KBM-7 (cell line): ENCODE data around the gene ATAD5.
"Not testable (repeated sequence)": the region's sequence is repeated elsewhere in the genome, so short reads cannot be mapped to it uniquely, and the experiment has no call there.

Source experiments
- DNase-seq: peaks from one replicate; pipeline ENCODE4 v3.0.0-alpha.2; 2015
- in situ Hi-C: fragments of 300-500 bp; cut with MboI; formaldehyde crosslinking; loops from 2 replicates; pipeline ENCODE4 v1.14.3; 2020; ENCODE audit warnings: low sequenced_read_pairs, low pct_unique_long_range_greater_than_20kb, mixed read lengths

ATAD5 gene

DNA sequence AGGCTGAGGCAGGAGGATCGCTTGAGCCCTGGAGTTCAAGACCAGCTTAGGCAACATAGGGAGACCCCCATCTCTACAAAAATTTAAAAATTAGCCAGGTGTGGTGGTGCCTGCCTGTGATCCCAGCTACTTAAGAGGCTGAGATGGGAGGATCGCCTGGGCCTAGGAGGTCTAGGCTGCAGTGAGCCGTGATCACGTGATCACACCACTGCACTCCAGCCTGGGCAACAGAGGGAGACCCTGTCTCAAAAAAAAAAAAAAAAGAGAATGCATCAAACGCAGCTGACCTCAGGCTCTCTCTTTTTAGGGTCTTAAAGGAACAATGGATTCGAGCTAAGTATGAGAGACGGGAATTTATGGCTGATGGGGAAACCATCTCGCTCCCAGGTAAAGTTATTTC lies 99.8 kb downstream of the ATAD5 start:
- in situ Hi-C loops, DNase-seq: not testable (repeated sequence)

DNA sequence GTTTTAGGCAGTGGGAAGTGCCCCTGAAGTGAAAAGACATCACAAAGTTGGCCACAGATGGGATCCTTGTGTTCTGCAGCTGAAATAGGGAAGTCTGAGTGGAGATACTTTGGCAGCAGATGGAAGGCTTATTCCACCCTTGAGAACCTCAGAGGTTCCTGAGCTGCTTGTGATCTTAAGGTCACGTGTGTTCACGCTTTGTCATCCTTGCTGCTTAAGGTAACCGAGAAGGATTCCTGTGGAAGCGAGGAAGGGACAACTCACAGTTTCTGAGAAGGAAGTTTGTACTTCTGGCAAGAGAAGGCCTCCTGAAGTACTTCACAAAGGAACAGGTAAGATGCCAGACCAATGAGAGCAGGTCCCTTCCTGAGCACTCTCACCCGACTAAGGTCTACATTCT lies 102.2 kb downstream of the ATAD5 start:
- in situ Hi-C loops: no loop called here
- DNase-seq: no peak

DNA sequence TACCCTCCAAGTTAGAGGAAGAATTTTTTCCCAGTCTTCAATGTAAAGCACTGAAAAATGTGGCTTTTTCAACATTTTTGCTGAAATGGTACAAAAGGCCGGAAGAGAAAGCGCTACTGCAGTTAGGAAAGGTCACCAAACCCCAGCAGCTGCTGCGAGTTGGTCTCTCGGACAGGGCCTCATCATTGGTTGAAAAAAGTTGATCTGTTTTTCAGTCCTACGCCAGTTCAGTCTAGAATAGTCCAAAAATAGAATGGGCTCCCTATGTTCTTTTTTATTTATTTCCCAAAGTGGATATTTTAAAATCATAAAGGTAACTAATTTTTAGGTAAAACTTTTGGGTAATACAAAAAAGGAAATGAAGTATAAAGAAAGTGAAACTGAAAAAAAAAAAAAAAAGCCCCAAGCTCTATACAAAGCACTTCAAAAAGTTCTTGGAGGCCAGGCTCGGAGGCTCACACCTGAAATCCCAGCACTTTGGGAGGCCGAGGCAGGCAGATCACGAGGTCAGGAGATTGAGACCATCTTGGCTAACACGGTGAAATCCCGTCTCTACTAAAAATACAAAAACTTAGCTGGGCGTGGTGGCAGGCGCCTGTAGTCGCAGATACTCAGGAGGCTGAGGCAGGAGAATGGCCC lies 107.4 kb downstream of the ATAD5 start:
- in situ Hi-C loops: no loop called here
- DNase-seq: no peak

DNA sequence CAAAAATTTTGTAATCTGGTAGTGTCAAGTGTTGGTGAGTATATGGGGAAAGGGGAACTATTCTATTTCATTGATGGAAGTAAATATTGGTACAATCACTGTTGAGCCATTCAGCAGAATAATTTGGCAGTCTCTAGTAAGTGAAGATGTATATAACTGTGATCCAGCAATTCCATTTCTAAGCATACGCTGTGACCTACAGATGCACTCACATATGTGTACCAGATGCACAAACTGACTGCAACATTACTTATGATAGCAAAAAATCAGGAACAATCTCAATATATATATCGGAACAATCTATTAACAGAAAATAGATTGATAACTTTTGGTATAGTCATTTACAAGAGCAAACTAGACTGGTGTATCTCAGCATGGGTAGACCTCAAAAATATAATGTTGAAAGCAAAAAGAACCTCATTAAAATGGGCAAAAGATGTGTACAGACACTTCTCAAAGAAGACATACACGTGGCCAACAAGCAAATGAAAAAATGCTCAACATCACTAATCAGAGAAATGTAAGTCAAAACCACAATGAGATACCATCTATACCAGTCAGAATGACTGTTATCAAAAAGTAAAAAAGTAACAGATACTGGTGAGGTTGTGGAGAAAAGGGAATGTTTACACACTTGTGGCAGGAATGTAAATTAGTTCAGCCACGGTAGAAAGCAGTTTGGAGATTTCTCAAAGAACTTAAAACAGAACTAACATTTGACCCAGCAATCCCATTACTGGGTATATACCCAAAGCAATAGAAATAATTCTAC lies 110.7 kb downstream of the ATAD5 start:
- no peak for DNase-seq
- in situ Hi-C loops: no loop called here
